GM19328 (cell line): ENCODE data around the gene BCAN.

Source experiments
- ATAC-seq: cut with Tn5 transposase; IDR thresholded peaks from one replicate; pipeline ENCODE4 v1.9.1; 2021; ENCODE audit warnings: mild to moderate bottlenecking, moderate library complexity; ENCODE audit not compliant: unreplicated experiment

The BCAN gene

GRCh38 chr1:156658945-156659574 lies 17.1 kb downstream of the BCAN start:
- ATAC-seq: no peak

- ATAC-seq: no peak
These were observed 17.7 kb downstream of the BCAN start for GRCh38 chr1:156659661-156659987.

DNA sequence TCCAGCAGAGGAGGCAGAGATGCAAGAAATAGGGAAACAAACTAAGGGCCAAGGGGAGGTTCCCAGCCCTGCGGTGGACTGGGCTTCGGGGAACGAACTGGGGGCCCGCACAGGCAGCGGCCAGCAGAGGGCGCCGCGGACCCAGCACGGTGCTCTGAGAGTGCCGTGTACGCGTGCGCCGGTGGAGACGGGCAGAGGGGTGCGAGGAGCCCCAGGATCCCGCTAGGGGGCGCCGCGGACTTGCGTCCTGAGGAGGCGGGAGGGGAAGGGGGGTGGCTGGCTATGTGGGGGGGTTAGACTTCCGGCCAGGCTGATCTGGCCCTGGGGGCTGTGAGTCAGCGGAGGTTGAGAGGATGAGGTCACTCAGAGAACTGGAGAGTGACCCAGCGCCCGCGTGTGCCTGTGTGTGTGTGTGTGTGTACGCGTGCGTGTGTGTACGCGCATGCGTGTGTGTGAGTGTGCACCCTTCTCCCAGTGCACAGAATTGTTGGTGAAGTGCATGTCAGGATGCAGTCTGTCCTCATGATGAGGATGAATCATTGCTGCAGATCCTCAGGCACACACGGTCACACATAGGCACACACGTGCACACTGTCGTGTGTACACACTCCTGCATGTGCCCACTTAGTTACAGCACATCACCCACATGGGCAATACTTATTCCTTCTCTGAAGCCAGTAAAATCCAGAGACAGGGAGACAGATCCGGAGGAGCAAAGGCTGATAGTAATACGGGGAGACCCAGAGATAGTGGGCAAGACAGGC lies 18.3 kb downstream of the BCAN start:
- peak; percentile 60 for ATAC-seq

DNA sequence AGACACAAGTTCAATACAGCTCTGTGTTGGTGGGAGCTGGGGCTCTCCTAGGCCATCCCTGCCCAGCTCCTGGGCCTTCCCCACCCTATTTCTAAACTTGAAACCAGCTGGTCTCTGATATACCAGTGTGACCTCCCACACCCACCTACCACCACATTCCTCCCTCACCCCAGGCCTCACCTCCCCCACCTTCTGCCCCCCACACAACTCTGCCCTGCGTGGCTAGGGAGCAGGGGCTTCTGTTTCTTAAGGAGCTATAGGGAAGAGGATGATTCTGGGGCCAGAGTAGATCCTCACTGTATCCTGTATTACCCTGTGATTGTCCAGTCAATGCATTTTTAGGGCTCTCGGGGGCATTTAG lies 18.8 kb downstream of the BCAN start:
- ATAC-seq: no peak

DNA sequence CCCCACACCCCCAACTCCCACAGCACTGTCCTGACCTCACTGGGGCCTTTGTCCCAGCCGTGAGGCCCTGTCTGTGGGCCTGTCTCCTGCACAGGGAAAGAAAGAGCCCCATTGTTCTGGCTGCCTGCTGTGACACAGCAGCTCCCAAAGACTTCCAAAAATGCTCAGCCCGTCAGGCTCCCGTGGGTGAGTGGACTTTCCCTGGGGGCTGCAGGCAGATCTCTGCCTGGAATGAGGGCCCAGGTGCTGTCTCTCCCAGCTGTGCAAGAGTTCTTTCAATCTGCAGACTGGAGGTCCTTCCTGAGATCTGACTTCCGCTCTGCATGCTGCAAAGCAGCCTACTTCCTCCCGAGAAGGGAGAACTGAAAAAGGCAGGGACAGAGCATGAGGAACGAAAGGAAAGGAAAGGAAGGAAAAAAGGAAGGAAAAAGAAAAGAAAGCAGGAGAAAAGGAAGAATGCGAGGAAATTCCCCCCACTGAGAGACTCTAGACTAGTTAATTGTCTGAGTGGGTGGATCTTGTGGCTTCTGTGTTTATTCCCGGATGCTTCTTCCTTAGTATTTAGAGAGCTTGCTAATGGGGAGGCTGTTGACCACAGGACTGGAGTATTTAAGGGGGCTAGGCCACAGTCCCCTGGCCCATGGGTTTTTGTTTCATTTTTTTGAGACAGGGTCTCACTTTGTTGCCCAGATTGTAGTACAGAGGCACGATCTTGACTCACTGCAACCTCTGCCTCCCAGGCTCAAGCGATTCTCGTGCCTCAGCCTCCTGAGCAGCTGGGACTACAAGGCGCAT lies 20.3 kb downstream of the BCAN start:
- no peak for ATAC-seq

DNA sequence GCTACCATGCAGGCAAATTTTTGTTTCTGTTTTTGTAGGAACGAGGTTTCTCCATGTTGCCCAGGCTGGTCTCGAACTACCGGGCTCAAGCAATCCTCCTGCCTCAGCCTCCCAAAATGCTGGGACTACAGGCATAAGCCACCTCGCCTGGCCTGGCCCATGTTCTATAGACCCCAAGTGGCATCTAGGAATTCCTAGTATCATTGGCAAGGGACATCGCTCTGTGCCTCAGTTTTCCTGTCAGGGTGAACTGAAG lies 20.8 kb downstream of the BCAN start:
- no peak for ATAC-seq

GRCh38 chr1:156663178-156663577 lies 21.3 kb downstream of the BCAN start:
- no peak for ATAC-seq

GRCh38 chr1:156664046-156664766 lies 22.3 kb downstream of the BCAN start:
- no peak for ATAC-seq

GRCh38 chr1:156664767-156665411 lies 23.0 kb downstream of the BCAN start:
- ATAC-seq: no peak

DNA sequence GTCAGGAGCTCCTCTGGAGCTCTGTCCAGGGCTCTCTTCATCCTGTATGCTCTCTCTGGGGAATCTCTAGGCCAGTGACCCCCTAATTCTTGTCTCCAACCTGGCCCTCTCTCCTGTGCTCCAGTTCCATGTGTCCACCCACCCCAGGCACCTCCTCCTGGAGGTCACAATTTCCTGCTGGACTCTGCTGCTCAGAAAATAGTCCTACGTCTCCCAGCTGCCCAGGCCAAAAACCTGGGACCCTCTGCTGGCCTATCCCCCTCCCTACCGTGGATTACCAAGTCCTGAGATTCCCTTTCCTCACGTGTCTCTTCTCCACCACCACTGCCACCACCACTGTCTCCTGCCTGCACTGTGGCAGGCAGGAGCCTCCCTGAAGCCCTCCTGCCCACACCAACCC lies 23.6 kb downstream of the BCAN start:
- ATAC-seq: no peak

GRCh38 chr1:156666862-156667609 lies 25.1 kb downstream of the BCAN start:
- no peak for ATAC-seq

GRCh38 chr1:156667610-156667967 lies 25.7 kb downstream of the BCAN start:
- no peak for ATAC-seq

DNA sequence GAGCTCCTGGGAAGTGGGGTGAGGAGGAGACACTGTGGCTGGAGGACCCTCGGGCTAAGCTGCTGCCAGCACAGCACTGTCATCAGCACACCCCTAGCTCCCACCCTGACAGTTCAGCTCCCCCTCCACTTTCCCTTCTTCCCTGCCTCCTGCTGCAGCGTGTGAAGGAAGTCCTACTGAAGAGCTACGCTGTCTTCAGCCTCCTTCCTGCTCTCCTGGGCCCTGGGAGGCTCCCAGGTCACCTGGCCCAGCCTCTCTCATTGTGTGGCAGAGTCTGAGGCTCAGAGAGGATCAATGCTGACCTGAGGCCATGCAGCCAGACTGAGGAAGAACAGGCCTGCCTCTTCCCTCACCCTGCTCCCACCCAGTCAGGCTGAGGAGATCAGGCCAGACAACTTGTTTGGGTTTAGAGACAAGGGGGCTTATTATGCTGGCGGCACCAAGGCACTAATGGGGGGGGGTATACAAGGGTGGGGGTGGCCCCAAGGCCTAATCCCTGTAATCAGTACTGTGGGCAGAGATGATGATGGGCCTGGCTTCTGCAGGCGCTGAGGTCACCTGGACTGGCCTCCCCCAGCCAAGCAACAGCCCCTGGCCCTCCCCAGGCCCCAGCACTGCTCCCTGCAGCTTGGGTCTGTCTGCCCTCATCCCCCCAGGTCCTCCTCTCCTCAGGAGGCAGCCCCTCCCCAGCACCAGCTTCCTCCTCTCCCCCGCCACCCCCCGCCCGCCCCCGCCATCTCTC lies 26.2 kb downstream of the BCAN start:
- ATAC-seq: no peak

DNA sequence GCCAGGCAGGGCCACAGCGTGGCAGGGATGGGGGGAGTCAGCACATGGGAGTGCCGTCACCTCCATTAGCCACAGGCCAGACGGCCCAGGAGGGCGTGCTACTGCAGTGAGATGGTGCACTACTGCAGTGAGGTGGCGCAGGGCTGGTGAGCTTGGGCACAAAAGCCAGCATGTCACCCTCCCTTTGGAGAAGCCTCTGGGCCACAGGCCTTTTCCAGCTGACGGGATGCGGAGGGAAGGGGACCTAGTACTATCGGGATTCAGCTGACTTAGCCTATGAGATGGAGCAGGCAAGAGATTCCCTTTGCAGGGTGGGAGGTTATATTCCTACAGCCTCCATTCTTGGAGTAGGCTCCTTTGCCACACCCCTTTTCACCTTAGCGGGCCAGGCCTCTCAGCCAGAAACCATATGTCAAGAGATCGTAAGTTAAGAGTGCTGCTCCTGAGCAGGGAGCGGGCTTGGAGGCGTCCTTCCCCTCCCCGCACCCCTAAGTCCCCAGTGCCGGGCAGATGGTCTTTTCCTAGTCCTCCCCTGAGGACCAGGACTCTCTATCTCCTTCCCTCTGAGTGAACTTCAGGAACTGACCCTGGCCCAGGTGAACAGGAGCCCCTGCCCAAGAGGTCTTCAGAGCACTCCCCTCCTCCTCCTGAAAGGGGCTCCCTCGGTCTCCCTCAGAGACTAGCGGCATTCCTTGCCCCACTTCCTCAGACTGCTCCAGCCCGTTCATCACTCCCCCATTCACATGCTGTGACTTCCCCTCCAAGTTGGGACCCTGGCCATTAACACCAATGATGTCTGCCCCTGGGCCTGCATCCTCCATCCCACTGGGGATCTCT lies 27.1 kb downstream of the BCAN start:
- no peak for ATAC-seq

DNA sequence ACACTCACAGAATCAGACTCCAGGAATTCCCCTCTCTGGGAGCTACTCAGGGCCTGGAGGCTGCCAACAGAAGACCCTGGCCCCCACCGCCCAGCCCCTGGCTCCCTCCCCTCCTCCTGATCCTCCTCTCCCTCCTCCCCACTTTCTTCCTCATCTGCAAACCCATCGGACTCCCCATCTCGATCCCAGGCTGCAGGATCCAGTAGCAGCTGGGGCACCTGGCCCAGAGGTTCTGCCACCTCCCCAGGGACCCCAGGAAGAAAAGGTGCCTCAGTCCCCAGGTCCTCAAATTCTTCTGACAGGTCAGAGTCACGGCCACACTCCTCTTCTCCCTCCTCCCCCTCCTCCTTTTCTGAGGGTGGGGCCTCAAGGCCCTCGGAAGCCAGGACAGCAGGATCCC lies 27.9 kb downstream of the BCAN start:
- no peak for ATAC-seq

- no peak for ATAC-seq
These were observed 28.4 kb downstream of the BCAN start for GRCh38 chr1:156670359-156670758.

DNA sequence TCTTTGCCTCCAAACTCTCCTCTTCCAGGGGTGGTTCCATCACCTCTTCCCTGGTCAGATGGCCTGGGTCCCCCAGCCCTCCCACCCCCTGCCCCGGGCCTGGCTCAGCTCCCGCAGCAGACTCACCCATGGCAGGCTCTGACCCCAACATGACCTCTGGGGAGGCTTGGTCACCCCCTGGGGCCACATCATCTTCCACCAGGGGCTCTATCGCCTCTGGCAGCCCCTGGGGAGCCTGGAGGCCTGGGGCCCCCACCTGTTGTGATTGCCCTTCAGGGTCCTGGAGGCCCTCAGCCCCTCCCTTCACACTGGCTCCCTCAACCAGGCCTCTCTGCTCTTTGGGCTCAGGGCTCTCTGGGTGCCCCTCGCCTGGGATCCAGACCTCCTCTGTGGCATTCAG lies 28.9 kb downstream of the BCAN start:
- no peak for ATAC-seq

DNA sequence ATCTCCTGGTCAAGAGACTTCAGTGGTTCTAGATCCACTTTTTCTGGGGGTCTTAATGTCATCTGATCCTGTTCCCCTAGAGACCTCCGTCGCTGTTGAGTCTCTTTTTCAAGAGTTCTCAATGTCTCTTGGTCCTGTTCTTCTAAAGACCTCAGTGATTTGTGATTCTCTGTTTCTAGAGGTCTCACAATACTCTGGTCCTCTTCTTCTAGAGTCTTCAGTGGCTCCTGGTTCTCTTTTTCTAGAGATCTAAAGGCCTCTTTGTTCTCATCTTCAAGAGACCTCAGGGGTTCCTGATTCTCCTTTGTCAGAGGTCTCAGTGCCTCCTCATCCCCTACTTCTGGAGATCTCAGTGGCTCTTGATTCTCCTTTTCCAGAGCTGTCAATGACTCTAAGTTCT lies 29.9 kb downstream of the BCAN start:
- no peak for ATAC-seq
